ENCODE data around the gene HNRNPC.
"Not testable (repeated sequence)": the region's sequence is repeated elsewhere in the genome, so short reads cannot be mapped to it uniquely, and the experiment has no call there.

The HNRNPC gene

GRCh38 chr14:21191809-21192446 is 77.3 kb downstream of the HNRNPC start:
- DNase-seq (ENCODE audit: low spot score), result peak; percentile 63

GRCh38 chr14:21191261-21191808 is 77.9 kb downstream of the HNRNPC start:
- DNase-seq (ENCODE audit: low spot score), result no peak

- no peak for DNase-seq (ENCODE audit: low spot score)
Observed at GRCh38 chr14:21185491-21185890, 83.8 kb downstream of the HNRNPC start.

GRCh38 chr14:21184254-21184653 is 85.0 kb downstream of the HNRNPC start:
- DNase-seq (ENCODE audit: low spot score), result no peak

GRCh38 chr14:21182166-21182565 is 87.1 kb downstream of the HNRNPC start:
- no peak for DNase-seq (ENCODE audit: low spot score)

GRCh38 chr14:21171128-21171527 is 98.1 kb downstream of the HNRNPC start:
- no peak for DNase-seq (ENCODE audit: low spot score)

- no peak for DNase-seq (ENCODE audit: low spot score)
Observed at GRCh38 chr14:21169573-21169972, 99.7 kb downstream of the HNRNPC start.

GRCh38 chr14:21168055-21168454 is 101.2 kb downstream of the HNRNPC start:
- DNase-seq (ENCODE audit: low spot score), result peak; percentile 61

GRCh38 chr14:21165670-21166069 is 103.6 kb downstream of the HNRNPC start:
- not testable (repeated sequence) for DNase-seq (ENCODE audit: low spot score)

GRCh38 chr14:21165002-21165605 is 104.1 kb downstream of the HNRNPC start:
- not testable (repeated sequence) for DNase-seq (ENCODE audit: low spot score)

- no peak for DNase-seq (ENCODE audit: low spot score)
Observed at GRCh38 chr14:21163871-21164291, 105.4 kb downstream of the HNRNPC start.

- DNase-seq (ENCODE audit: low spot score), result no peak
Observed at GRCh38 chr14:21162081-21162480, 107.2 kb downstream of the HNRNPC start.

GRCh38 chr14:21160061-21160610 is 109.1 kb downstream of the HNRNPC start:
- DNase-seq (ENCODE audit: low spot score), result no peak

All from kidney tubule cell (primary cell).